Measurements from ENCODE around the gene FARP1. TPM values are rescaled to one million over a fixed set of nuclear protein-coding genes. Genes with fewer than 3 reads are reported as not detected.

Gene FARP1
- total RNA-seq, 4 donors from 2014 or later = 103 to 172 (median 129) TPM

- 57 to 59% methylated on average over 5 to 8 of the region's 8 CpGs for WGBS, 2 donors
- Histone ChIP-seq H3K36me3 (no peaks in the 10 kb centered on the region), H3K27me3 (no peaks in the 10 kb centered on the region), H3K9me3 (no peaks in the 10 kb centered on the region), H3K4me1 (peaks cover 26 to 39% of the 10 kb centered on the region in 2 donors), H3K4me3 (replicated peaks in 1 of 3) (no peak overlapping the region), H3K27ac (peak overlapping the region; percentile 57 to 69 (median 64))
- intact Hi-C loops (cut with DNase I) = no loop called here
- no peak for TF ChIP-seq POLR2A (IDR thresholded peaks at IDR 0.05)
- no peak for TF ChIP-seq CTCF (IDR thresholded peaks at IDR 0.05)
- DNase-seq = peak; percentile 37 to 43
These were observed 117.7 kb downstream of the FARP1 start for GRCh38 chr13:98260357-98261164.

GRCh38 chr13:98261165-98261702 lies 118.3 kb downstream of the FARP1 start:
- 81 to 90% methylated on average over 3 to 6 of the region's 6 CpGs for WGBS, 2 donors
- no peaks in the 10 kb centered on the region for H3K9me3 ChIP-seq
- no peak for DNase-seq
- no peaks in the 10 kb centered on the region for H3K27me3 ChIP-seq
- no peaks in the 10 kb centered on the region for H3K36me3 ChIP-seq
- H3K4me1 ChIP-seq = peaks cover 29 to 39% of the 10 kb centered on the region in 2 donors
- intact Hi-C loops (cut with DNase I) = no loop called here
- no peak overlapping the region for H3K4me3 ChIP-seq (replicated peaks in 1 of 3)
- TF ChIP-seq POLR2A (IDR thresholded peaks at IDR 0.05) = no peak
- TF ChIP-seq CTCF (IDR thresholded peaks at IDR 0.05) = no peak
- H3K27ac ChIP-seq = peak overlapping the region in 2 of 3 donors; percentile 13 to 57

DNA sequence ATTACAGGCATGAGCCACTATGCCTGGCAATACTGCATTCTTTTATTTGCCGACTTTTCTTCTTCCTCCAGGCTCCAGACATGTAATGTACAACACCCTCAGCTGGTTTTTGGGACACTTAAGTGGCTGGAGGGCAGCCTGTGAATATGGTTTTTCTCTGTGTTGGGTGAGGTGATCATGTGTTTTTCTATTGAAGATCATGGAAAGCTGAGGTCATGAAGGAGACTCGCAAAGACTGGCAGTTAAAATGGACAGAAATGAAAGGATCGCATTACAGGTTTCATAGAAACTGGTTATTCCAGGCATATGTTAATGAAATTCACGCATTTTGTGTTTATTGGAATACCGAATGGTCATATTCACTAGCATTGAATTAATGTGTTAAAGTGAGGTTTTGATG lies 119.4 kb downstream of the FARP1 start:
- TF ChIP-seq POLR2A (IDR thresholded peaks at IDR 0.05) = no peak
- TF ChIP-seq CTCF (IDR thresholded peaks at IDR 0.05) = no peak
- peaks cover 33 to 42% of the 10 kb centered on the region in 2 donors for H3K4me1 ChIP-seq
- intact Hi-C loops (cut with DNase I) = no loop called here
- no peak overlapping the region for H3K27ac ChIP-seq
- H3K4me3 ChIP-seq (replicated peaks in 1 of 3) = no peak overlapping the region
- H3K27me3 ChIP-seq = no peaks in the 10 kb centered on the region
- H3K36me3 ChIP-seq = no peaks in the 10 kb centered on the region
- 88 to 91% methylated on average over 5 of the region's 5 CpGs for WGBS, 2 donors
- H3K9me3 ChIP-seq = no peaks in the 10 kb centered on the region
- DNase-seq = no peak

DNA sequence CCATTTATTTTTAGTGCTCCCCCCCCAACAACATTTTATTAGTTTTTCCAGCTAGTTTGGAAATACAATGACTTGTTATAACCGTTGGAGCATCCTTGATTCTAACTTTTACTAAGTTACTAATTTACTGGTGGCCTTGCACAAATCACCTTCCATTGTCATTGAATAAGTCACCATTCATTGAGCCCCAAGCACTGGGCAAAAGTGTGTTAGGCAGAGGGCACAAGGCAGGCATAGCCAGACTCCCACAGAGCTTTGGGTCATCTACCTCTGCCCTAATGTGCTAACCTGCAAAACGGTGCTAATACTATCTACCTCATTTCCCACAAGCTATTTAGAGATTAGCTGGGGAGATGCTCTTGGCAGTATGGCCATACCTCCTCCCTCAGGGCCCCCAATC lies 120.9 kb downstream of the FARP1 start:
- no peak overlapping the region for H3K27ac ChIP-seq
- H3K4me1 ChIP-seq = peaks cover 34 to 50% of the 10 kb centered on the region in 2 donors
- H3K9me3 ChIP-seq = no peaks in the 10 kb centered on the region
- no peaks in the 10 kb centered on the region for H3K36me3 ChIP-seq
- WGBS, 2 donors = 76 to 89% methylated on average over 2 of the region's 2 CpGs
- DNase-seq = no peak
- intact Hi-C loops (cut with DNase I) = no loop called here
- H3K27me3 ChIP-seq = no peaks in the 10 kb centered on the region
- TF ChIP-seq CTCF (IDR thresholded peaks at IDR 0.05) = no peak
- TF ChIP-seq POLR2A (IDR thresholded peaks at IDR 0.05) = no peak
- no peak overlapping the region for H3K4me3 ChIP-seq (replicated peaks in 1 of 3)

DNA sequence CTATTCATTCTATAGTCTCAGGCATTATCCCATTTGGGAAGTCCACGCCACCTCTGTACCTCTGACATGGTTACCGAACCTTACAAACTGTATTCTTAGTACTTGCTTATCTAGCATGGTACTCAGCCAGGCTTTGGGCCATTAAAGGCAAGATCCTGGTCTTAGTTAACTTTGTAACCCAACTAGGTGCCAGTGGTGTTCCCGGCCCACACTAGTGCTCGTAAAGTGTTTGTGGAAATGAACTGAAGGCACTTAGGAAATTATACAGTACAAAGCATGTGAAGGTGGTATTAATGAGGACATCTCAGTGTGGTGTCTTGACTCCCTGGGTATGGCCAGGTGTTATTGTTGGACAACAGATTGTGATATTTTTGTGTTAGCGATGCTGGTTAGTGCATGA lies 122.0 kb downstream of the FARP1 start:
- peaks cover 34 to 55% of the 10 kb centered on the region in 2 donors for H3K4me1 ChIP-seq

More for the DNA sequence above, 122.0 kb downstream of the FARP1 start:
- H3K27me3 ChIP-seq = no peaks in the 10 kb centered on the region
- no peaks in the 10 kb centered on the region for H3K9me3 ChIP-seq
- intact Hi-C loops (cut with DNase I) = no loop called here
- H3K27ac ChIP-seq = no peak overlapping the region
- DNase-seq = no peak
- no peaks in the 10 kb centered on the region for H3K36me3 ChIP-seq
- 83 to 91% methylated on average over 5 of the region's 5 CpGs for WGBS, 2 donors
- TF ChIP-seq CTCF (IDR thresholded peaks at IDR 0.05) (no peak), POLR2A (IDR thresholded peaks at IDR 0.05) (no peak)
- no peak overlapping the region for H3K4me3 ChIP-seq (replicated peaks in 1 of 3)
